WTC11 (cell line): ENCODE results near the gene RBMS1.

Experiments used
- CREB1 ChIP-seq: sonication (generic); formaldehyde crosslinking; IDR thresholded peaks from 2 replicates; pipeline ENCODE4 v1.8.0; 2023; ENCODE audit warnings: mild to moderate bottlenecking, missing genetic modification reagents
- CTCF ChIP-seq: fragments of 200-600 bp; IDR thresholded peaks from 2 replicates; pipeline ENCODE4 v1.8.0; 2022; ENCODE audit warnings: antibody characterized with exemption
- JUN ChIP-seq: sonication (generic); formaldehyde crosslinking; IDR thresholded peaks from 2 replicates; pipeline ENCODE4 v1.8.0; 2023; ENCODE audit warnings: mild to moderate bottlenecking, missing genetic modification reagents
- MAX ChIP-seq: sonication (generic); formaldehyde crosslinking; IDR thresholded peaks from 2 replicates; pipeline ENCODE4 v1.8.0; 2022; ENCODE audit warnings: mild to moderate bottlenecking, missing genetic modification reagents
- NR2C2 ChIP-seq: sonication (generic); formaldehyde crosslinking; IDR thresholded peaks from 2 replicates; pipeline ENCODE4 v1.8.0; 2022; ENCODE audit warnings: mild to moderate bottlenecking, missing genetic modification reagents
- NR3C1 ChIP-seq: sonication (generic); formaldehyde crosslinking; conservative IDR thresholded peaks from 2 replicates; pipeline ENCODE4 v1.8.1; 2023; ENCODE audit warnings: low read depth, mild to moderate bottlenecking, missing genetic modification reagents
- USF1 ChIP-seq: sonication (generic); formaldehyde crosslinking; IDR thresholded peaks from 2 replicates; pipeline ENCODE4 v1.8.0; 2022; ENCODE audit warnings: mild to moderate bottlenecking, missing genetic modification reagents
- USF2 ChIP-seq: sonication (generic); formaldehyde crosslinking; IDR thresholded peaks from 2 replicates; pipeline ENCODE4 v1.8.1; 2023; ENCODE audit warnings: mild to moderate bottlenecking, missing genetic modification reagents, moderate library complexity
- ZBTB43 ChIP-seq: sonication (generic); formaldehyde crosslinking; IDR thresholded peaks from 2 replicates; pipeline ENCODE4 v1.8.1; 2023; ENCODE audit warnings: mild to moderate bottlenecking, missing genetic modification reagents

- TF ChIP-seq NR2C2 (CRISPR knock-in tag) (no peak), USF2 (CRISPR knock-in tag) (no peak), USF1 (CRISPR knock-in tag) (no peak), ZBTB43 (CRISPR knock-in tag) (no peak), CTCF (no peak), JUN (no peak), CREB1 (CRISPR knock-in tag) (no peak), NR3C1 (CRISPR knock-in tag) (no peak), MAX (CRISPR knock-in tag) (no peak)
Measured at GRCh38 chr2:160339726-160340125, 153.9 kb downstream of the RBMS1 start.
